Left ventricle myocardium inferior (tissue), 1 donor: ENCODE measurements around the gene AASDH. TPM values are rescaled to one million over a fixed set of nuclear protein-coding genes. Genes with fewer than 3 reads are reported as not detected.

ENCODE experiments used
- DNase-seq: peaks from one replicate; pipeline ENCODE4 v3.0.0-alpha.2; 2020
- H3K27ac ChIP-seq: fragments of 200-600 bp; replicated peaks from 2 replicates; pipeline ENCODE4 v1.8.0; 2021
- H3K27me3 ChIP-seq: fragments of 200-600 bp; 2 replicates; pipeline ENCODE4 v1.8.0; 2021; ENCODE audit warnings: low read depth
- H3K36me3 ChIP-seq: fragments of 200-600 bp; 2 replicates; pipeline ENCODE4 v1.8.0; 2021
- H3K4me1 ChIP-seq: fragments of 200-600 bp; 2 replicates; pipeline ENCODE4 v1.8.0; 2021
- H3K4me3 ChIP-seq: fragments of 200-600 bp; 2 replicates; pipeline ENCODE4 v1.8.0; 2021; ENCODE audit warnings: mild to moderate bottlenecking, moderate library complexity
- H3K9me3 ChIP-seq: fragments of 200-600 bp; replicated peaks from 2 replicates; pipeline ENCODE4 v1.8.0; 2021
- CTCF ChIP-seq: fragments of 200-600 bp; IDR thresholded peaks from 2 replicates; pipeline ENCODE4 v1.8.0; 2021; ENCODE audit warnings: antibody characterized with exemption, mild to moderate bottlenecking, borderline replicate concordance
- intact Hi-C: fragments of 100-400 bp; cut with micrococcal nuclease; formaldehyde crosslinking; loops from one replicate; pipeline ENCODE4 v1.11.0; 2022
- long read RNA-seq: library from polyadenylated mRNA; unstranded; transcript quantifications from one replicate; pipeline ENCODE4 v2.0.0, GENCODE V29; 2021
- total RNA-seq: library from RNA; stranded (reverse); fragmentation: NEBNext Ultra II Directional; extraction: Animal tissue kit (Norgen Biotek cat#: 25700); gene quantifications from one replicate; pipeline ENCODE4 v1.2.1, GENCODE V29; 2021
- donor health status: DM: no; HTN: yes; CAD: no; lungs with severe emphysema.

AASDH gene
- total RNA-seq = 6.9 TPM
- long read RNA-seq, partial matches to known transcripts = 0 of 7 reads
- long read RNA-seq, other reads (novel, unspliced or antisense) = 1 of 7 reads

- Histone ChIP-seq H3K4me1 (peaks cover 36% of the 10 kb centered on the region), H3K4me3 (peak within 1 kb of the TSS; percentile 82), H3K9me3 (no peaks in the 10 kb centered on the region), H3K36me3 (peaks cover under 1% of the 10 kb centered on the region), H3K27ac (peak within 1 kb of the TSS; percentile 96), H3K27me3 (no peaks in the 10 kb centered on the region)
- intact Hi-C loops = no loop called here
- no peak for TF ChIP-seq CTCF
- peak; percentile 94 for DNase-seq
Measured at GRCh38 chr4:56387023-56388001, at the start of gene AASDH. AASDH (minus strand) TSS chr4:56387491; CDS start chr4:56384299, 3,192 bp downstream.

GRCh38 chr4:56435140-56435926, 48.0 kb upstream of the AASDH start, which contains the start of gene PPAT:
PPAT (minus strand) TSS chr4:56435615; CDS start chr4:56435477, 138 bp downstream.
- H3K4me1 ChIP-seq = peaks cover 30% of the 10 kb centered on the region
- TF ChIP-seq CTCF = peak; percentile 60
- H3K27ac ChIP-seq = peak within 1 kb of the TSS; percentile 99
- DNase-seq = peak; percentile 98
- H3K36me3 ChIP-seq = no peaks in the 10 kb centered on the region
- peak within 1 kb of the TSS; percentile 86 for H3K4me3 ChIP-seq
- no peaks in the 10 kb centered on the region for H3K9me3 ChIP-seq
- intact Hi-C loops = no loop called here
- H3K27me3 ChIP-seq = no peaks in the 10 kb centered on the region

- TF ChIP-seq CTCF = no peak
- no peaks in the 10 kb centered on the region for H3K9me3 ChIP-seq
- peak; percentile 40 for DNase-seq
- intact Hi-C loops = no loop called here
- peak overlapping the region; percentile 86 for H3K4me3 ChIP-seq
- H3K4me1 ChIP-seq = peaks cover 30% of the 10 kb centered on the region
- peak overlapping the region; percentile 99 for H3K27ac ChIP-seq
- no peaks in the 10 kb centered on the region for H3K27me3 ChIP-seq
- H3K36me3 ChIP-seq = no peaks in the 10 kb centered on the region
Measured at GRCh38 chr4:56434599-56435139, 47.4 kb upstream of the AASDH start.

GRCh38 chr4:56433280-56433679, 46.0 kb upstream of the AASDH start:
- no peaks in the 10 kb centered on the region for H3K36me3 ChIP-seq
- DNase-seq = no peak
- no peak overlapping the region for H3K4me3 ChIP-seq
- no peaks in the 10 kb centered on the region for H3K9me3 ChIP-seq
- H3K4me1 ChIP-seq = peaks cover 30% of the 10 kb centered on the region
- no peak for TF ChIP-seq CTCF
- H3K27ac ChIP-seq = no peak overlapping the region
- no peaks in the 10 kb centered on the region for H3K27me3 ChIP-seq
- intact Hi-C loops = no loop called here

GRCh38 chr4:56430203-56430602, 42.9 kb upstream of the AASDH start:
- no peak for TF ChIP-seq CTCF
- peaks cover 13% of the 10 kb centered on the region for H3K4me1 ChIP-seq
- H3K27ac ChIP-seq = no peak overlapping the region
- DNase-seq = no peak
- no peak overlapping the region for H3K4me3 ChIP-seq
- H3K9me3 ChIP-seq = no peaks in the 10 kb centered on the region
- intact Hi-C loops = no loop called here
- H3K36me3 ChIP-seq = no peaks in the 10 kb centered on the region
- no peaks in the 10 kb centered on the region for H3K27me3 ChIP-seq
